K562 treated with DMSO at 1 percent for 12 hours (cell line): ENCODE measurements around the gene FAM3D. TPM values are rescaled to one million over a fixed set of nuclear protein-coding genes. Genes with fewer than 3 reads are reported as not detected.

ENCODE experiments used
- total RNA-seq: library from RNA; unstranded; fragments of 300-600 nt; gene quantifications from 2 replicates; pipeline ENCODE4 v1.2.3, GENCODE V29; 2022; ENCODE audit not compliant: insufficient read depth

FAM3D gene
- total RNA-seq: not detected in 2 replicates

GRCh38 chr3:58666683-58667082 lies at the start of gene FAM3D:
Gene FAM3D (minus strand): TSS chr3:58666774. CDS start chr3:58655563, 11,211 bp downstream.

Other genes starting within 250 kb of the FAM3D start
- 50.0 and 65.1 TPM in 2 replicates for gene PDHB, start 232.9 kb downstream of the FAM3D start, total RNA-seq
- 2.2 and 6.6 TPM in 2 replicates for gene KCTD6, start 174.7 kb downstream of the FAM3D start, total RNA-seq
- not detected in 2 replicates for gene ACOX2, start 129.6 kb downstream of the FAM3D start, total RNA-seq
- gene FAM107A, start 89.4 kb downstream of the FAM3D start, total RNA-seq: not detected in 2 replicates